ENCODE results near the gene MPC1.

GRCh38 chr6:166343150-166343487 is 39.6 kb downstream of the MPC1 start:
- TF ChIP-seq CTCF (IDR thresholded peaks at IDR 0.05) (no peak), POLR2A (IDR thresholded peaks at IDR 0.05) (no peak), EP300 (IDR thresholded peaks at IDR 0.05) (no peak), POLR2AphosphoS5 (IDR thresholded peaks at IDR 0.05) (no peak)
